DOHH2 (cell line): ENCODE results near the gene NPR3.

Source experiments
- H3F3A ChIP-seq: fragments of 200-600 bp; sonication (generic), shearing (Covaris generic); 2 replicates; pipeline ENCODE4 v1.6.0; 2016; ENCODE audit warnings: antibody characterized with exemption, mild to moderate bottlenecking; ENCODE audit not compliant: control insufficient read depth, insufficient read depth
- H3K27ac ChIP-seq: fragments of 200-600 bp; sonication (generic); 2 replicates; pipeline ENCODE4 v1.5.1; 2014; ENCODE audit warnings: low read depth, mild to moderate bottlenecking, low read length, moderate library complexity
- H3K27me3 ChIP-seq: fragments of 200-600 bp; sonication (generic); 2 replicates; pipeline ENCODE4 v1.6.1; 2014; ENCODE audit warnings: mild to moderate bottlenecking, low read length, mixed read lengths; ENCODE audit not compliant: control insufficient read depth
- H3K36me3 ChIP-seq: fragments of 200-600 bp; sonication (generic); 2 replicates; pipeline ENCODE4 v1.6.1; 2014; ENCODE audit warnings: mild to moderate bottlenecking, low read length, moderate library complexity, mixed read lengths; ENCODE audit not compliant: control insufficient read depth
- H3K4me1 ChIP-seq: fragments of 200-600 bp; sonication (generic); 2 replicates; pipeline ENCODE4 v1.6.1; 2014; ENCODE audit warnings: mild to moderate bottlenecking, low read length, mixed read lengths; ENCODE audit not compliant: control insufficient read depth
- H3K4me2 ChIP-seq: fragments of 200-600 bp; sonication (generic); 2 replicates; pipeline ENCODE4 v1.6.0; 2014; ENCODE audit warnings: mild to moderate bottlenecking, low read length, moderate library complexity
- H3K4me3 ChIP-seq: fragments of 200-600 bp; sonication (generic); 2 replicates; pipeline ENCODE4 v1.5.1; 2014; ENCODE audit warnings: mild to moderate bottlenecking, low read length, mixed read lengths
- H3K79me2 ChIP-seq: fragments of 200-600 bp; sonication (generic); 2 replicates; pipeline ENCODE4 v1.6.1; 2014; ENCODE audit warnings: mild to moderate bottlenecking, low read length, mixed read lengths; ENCODE audit not compliant: control insufficient read depth
- H3K9me2 ChIP-seq: fragments of 200-600 bp; sonication (generic); replicated peaks from 2 replicates; pipeline ENCODE4 v1.6.1; 2014; ENCODE audit warnings: mild to moderate bottlenecking, low read length, mixed read lengths; ENCODE audit not compliant: control insufficient read depth
- H3K9me3 ChIP-seq: fragments of 200-600 bp; sonication (generic); 2 replicates; pipeline ENCODE4 v1.6.1; 2014; ENCODE audit warnings: antibody characterized with exemption, low read length, mixed read lengths; ENCODE audit not compliant: control insufficient read depth, insufficient read depth
- H4K20me1 ChIP-seq: fragments of 200-600 bp; sonication (generic); 2 replicates; pipeline ENCODE4 v1.6.0; 2014; ENCODE audit warnings: low read depth, mild to moderate bottlenecking, antibody characterized with exemption, low read length, moderate library complexity; ENCODE audit not compliant: control insufficient read depth, insufficient read depth
- EZH2phosphoT487 ChIP-seq: fragments of 200-600 bp; sonication (generic); IDR thresholded peaks from 2 replicates; pipeline ENCODE4 v1.6.1; 2017; ENCODE audit warnings: borderline replicate concordance, mild to moderate bottlenecking, antibody characterized with exemption, low read length, moderate library complexity, mixed read lengths
- TF ChIP-seq, protein P1 (sequence below): fragments of 200-600 bp; sonication (generic); IDR thresholded peaks from one replicate; pipeline ENCODE4 v1.5.1; 2014; ENCODE audit warnings: antibody characterized with exemption, mild to moderate bottlenecking, low read depth, low read length; ENCODE audit not compliant: poor library complexity, severe bottlenecking

The NPR3 gene

DNA sequence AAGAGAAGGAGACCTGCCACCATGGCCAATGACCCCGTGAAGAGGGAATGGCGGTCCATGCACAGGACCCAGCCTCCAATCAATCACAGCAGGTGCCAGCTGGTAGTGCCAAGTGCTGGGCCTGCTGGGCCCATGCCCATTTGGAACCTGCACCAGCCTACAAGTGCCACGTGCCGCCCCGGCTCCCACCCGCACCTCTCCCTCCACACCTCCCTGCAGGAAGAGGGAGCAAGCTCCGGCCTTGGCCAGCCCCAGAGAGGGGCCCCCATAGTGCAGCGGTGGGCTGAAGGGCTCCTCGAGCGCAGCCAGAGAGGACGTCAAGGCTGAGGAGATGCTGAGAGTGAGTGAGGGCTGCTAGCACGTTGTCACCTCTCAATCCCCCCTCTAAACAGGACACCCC lies 37.8 kb upstream of the NPR3 start:
- Histone ChIP-seq H3K79me2 (no peaks in the 10 kb centered on the region), H4K20me1 (no peaks in the 10 kb centered on the region), H3K4me1 (no peaks in the 10 kb centered on the region), H3K27me3 (no peaks in the 10 kb centered on the region), H3K4me2 (no peak overlapping the region), H3K9me3 (no peaks in the 10 kb centered on the region; the same call in 1 of the 2 replicates), H3F3A (no peaks in the 10 kb centered on the region), H3K4me3 (no peak overlapping the region), H3K36me3 (no peaks in the 10 kb centered on the region), H3K9me2 (no peaks in the 10 kb centered on the region), H3K27ac (no peak overlapping the region)
- TF ChIP-seq EZH2phosphoT487: no peak
- TF ChIP-seq, protein P1, sequence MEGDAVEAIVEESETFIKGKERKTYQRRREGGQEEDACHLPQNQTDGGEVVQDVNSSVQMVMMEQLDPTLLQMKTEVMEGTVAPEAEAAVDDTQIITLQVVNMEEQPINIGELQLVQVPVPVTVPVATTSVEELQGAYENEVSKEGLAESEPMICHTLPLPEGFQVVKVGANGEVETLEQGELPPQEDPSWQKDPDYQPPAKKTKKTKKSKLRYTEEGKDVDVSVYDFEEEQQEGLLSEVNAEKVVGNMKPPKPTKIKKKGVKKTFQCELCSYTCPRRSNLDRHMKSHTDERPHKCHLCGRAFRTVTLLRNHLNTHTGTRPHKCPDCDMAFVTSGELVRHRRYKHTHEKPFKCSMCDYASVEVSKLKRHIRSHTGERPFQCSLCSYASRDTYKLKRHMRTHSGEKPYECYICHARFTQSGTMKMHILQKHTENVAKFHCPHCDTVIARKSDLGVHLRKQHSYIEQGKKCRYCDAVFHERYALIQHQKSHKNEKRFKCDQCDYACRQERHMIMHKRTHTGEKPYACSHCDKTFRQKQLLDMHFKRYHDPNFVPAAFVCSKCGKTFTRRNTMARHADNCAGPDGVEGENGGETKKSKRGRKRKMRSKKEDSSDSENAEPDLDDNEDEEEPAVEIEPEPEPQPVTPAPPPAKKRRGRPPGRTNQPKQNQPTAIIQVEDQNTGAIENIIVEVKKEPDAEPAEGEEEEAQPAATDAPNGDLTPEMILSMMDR: no peak

DNA sequence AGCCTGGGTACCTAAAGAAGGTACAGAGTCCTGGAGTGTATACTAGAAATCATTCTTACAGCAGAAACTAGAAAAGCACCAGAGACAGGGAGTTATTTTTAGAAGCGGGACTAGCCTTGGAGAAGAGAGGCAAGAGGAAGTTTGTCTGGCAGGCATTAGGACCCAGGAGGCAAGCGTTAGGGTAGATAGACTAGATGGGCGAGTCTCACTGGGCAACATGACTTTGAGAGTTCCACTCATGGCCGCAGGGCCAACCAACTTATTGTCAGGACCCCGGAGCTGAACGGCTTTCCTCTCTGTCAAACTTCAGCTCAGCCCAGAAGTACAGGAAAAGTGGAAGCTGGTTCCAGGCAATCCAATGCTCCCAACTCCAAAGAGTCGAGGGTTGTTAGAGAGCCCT lies 34.1 kb upstream of the NPR3 start:
- Histone ChIP-seq H3K27ac (no peak overlapping the region), H4K20me1 (no peaks in the 10 kb centered on the region), H3F3A (no peaks in the 10 kb centered on the region), H3K4me1 (no peaks in the 10 kb centered on the region), H3K9me3 (no peaks in the 10 kb centered on the region; the same call in 1 of the 2 replicates), H3K4me2 (no peak overlapping the region), H3K9me2 (no peaks in the 10 kb centered on the region), H3K27me3 (no peaks in the 10 kb centered on the region), H3K4me3 (no peak overlapping the region), H3K79me2 (no peaks in the 10 kb centered on the region), H3K36me3 (no peaks in the 10 kb centered on the region)
- TF ChIP-seq EZH2phosphoT487: no peak
- TF ChIP-seq, protein P1: no peak

DNA sequence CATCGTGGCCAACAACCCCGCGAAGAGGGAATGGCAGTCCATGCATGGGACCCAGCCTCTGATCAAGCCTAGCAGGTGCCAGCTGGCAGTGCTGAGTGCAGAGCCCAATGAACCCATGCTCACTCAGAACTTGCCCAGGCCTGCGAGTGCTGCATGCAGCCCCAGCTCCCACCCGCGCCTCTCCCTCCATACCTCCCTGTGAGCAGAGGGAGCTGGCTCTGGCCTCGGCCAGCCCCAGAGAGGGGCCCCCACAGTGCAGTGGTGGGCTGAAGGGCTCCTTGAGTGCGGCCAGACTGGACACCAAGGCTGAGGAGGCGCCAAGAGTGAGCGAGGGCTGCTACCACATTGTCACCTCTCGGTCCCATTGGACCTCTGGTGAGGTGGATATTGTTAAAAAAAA lies 32.6 kb upstream of the NPR3 start:
- Histone ChIP-seq H3F3A (no peaks in the 10 kb centered on the region), H3K9me3 (no peaks in the 10 kb centered on the region), H3K9me2 (no peaks in the 10 kb centered on the region), H3K79me2 (no peaks in the 10 kb centered on the region), H3K27ac (no peak overlapping the region), H3K4me1 (no peaks in the 10 kb centered on the region), H3K36me3 (no peaks in the 10 kb centered on the region), H3K4me2 (no peak overlapping the region), H4K20me1 (no peaks in the 10 kb centered on the region), H3K27me3 (no peaks in the 10 kb centered on the region), H3K4me3 (no peak overlapping the region)
- TF ChIP-seq, protein P1: no peak
- TF ChIP-seq EZH2phosphoT487: no peak

DNA sequence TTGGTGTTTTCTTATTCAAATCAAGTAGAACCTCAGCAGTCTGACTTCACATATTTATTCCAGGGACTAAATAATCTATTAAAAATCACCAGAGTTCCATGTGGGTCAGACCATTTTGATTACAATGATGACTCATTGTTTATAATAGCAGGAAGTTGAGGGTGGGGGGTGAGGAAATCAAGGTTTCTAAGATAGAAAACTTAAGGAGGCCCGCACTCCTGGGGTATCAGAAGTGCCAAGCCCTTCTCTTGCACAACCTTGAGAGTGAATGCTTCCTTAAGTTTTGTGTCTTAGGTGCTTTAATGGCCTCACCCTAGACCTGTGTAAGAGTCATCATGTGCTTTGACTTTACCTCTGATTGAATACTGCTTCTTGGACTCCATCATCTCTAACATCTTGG lies 31.9 kb upstream of the NPR3 start:
- Histone ChIP-seq H3K4me2 (no peak overlapping the region), H3K27me3 (no peaks in the 10 kb centered on the region), H4K20me1 (no peaks in the 10 kb centered on the region), H3K4me1 (no peaks in the 10 kb centered on the region), H3K27ac (no peak overlapping the region), H3K79me2 (no peaks in the 10 kb centered on the region), H3K9me2 (no peaks in the 10 kb centered on the region), H3F3A (no peaks in the 10 kb centered on the region), H3K36me3 (no peaks in the 10 kb centered on the region), H3K9me3 (no peaks in the 10 kb centered on the region), H3K4me3 (no peak overlapping the region)
- TF ChIP-seq EZH2phosphoT487: no peak
- TF ChIP-seq, protein P1: no peak
